Fibroblast of skin of scalp (primary cell): Measurements from ENCODE around the gene PRUNE2.
A peak's percentile ranks its signal among the peaks of the same experiment; 100 is the strongest.
"Not testable (repeated sequence)": the region's sequence is repeated elsewhere in the genome, so short reads cannot be mapped to it uniquely, and the experiment has no call there.

Experiments
- DNase-seq: peaks from one replicate; pipeline ENCODE4 v3.0.0-alpha.2; 2013

The PRUNE2 gene

GRCh38 chr9:76594764-76595424 is 311.0 kb downstream of the PRUNE2 start:
- no peak for DNase-seq

- DNase-seq, result not testable (repeated sequence)
Measured at GRCh38 chr9:76593961-76594735, 311.8 kb downstream of the PRUNE2 start.

GRCh38 chr9:76592974-76593347 is 313.0 kb downstream of the PRUNE2 start:
- DNase-seq, result no peak

GRCh38 chr9:76592091-76592973 is 313.6 kb downstream of the PRUNE2 start:
- DNase-seq, result peak; percentile 79

GRCh38 chr9:76591256-76591950 is 314.5 kb downstream of the PRUNE2 start:
- peak; percentile 44 for DNase-seq

- DNase-seq, result no peak
Measured at GRCh38 chr9:76588316-76588715, 317.6 kb downstream of the PRUNE2 start.

- no peak for DNase-seq
Measured at GRCh38 chr9:76586390-76587314, 319.3 kb downstream of the PRUNE2 start.

GRCh38 chr9:76585487-76586389 is 320.2 kb downstream of the PRUNE2 start:
- DNase-seq, result no peak

- no peak for DNase-seq
Measured at GRCh38 chr9:76583256-76583655, 322.7 kb downstream of the PRUNE2 start.

GRCh38 chr9:76581731-76582130 is 324.2 kb downstream of the PRUNE2 start:
- DNase-seq, result no peak

GRCh38 chr9:76580820-76581219 is 325.1 kb downstream of the PRUNE2 start:
- no peak for DNase-seq

- DNase-seq, result no peak
Measured at GRCh38 chr9:76580188-76580587, 325.7 kb downstream of the PRUNE2 start.

- peak; percentile 90 for DNase-seq
Measured at GRCh38 chr9:76576344-76576743, 329.6 kb downstream of the PRUNE2 start.

- no peak for DNase-seq
Measured at GRCh38 chr9:76575761-76576160, 330.2 kb downstream of the PRUNE2 start.

- no peak for DNase-seq
Measured at GRCh38 chr9:76573905-76574760, 331.8 kb downstream of the PRUNE2 start.

GRCh38 chr9:76573408-76573807 is 332.5 kb downstream of the PRUNE2 start:
- no peak for DNase-seq

GRCh38 chr9:76572151-76572550 is 333.8 kb downstream of the PRUNE2 start:
- DNase-seq, result no peak

GRCh38 chr9:76571743-76572146 is 334.2 kb downstream of the PRUNE2 start:
- DNase-seq, result no peak

GRCh38 chr9:76571288-76571687 is 334.6 kb downstream of the PRUNE2 start:
- DNase-seq, result peak; percentile 22
